ENCODE data around the gene CDC40.
"Not testable (repeated sequence)": the region's sequence is repeated elsewhere in the genome, so short reads cannot be mapped to it uniquely, and the experiment has no call there.

DNA sequence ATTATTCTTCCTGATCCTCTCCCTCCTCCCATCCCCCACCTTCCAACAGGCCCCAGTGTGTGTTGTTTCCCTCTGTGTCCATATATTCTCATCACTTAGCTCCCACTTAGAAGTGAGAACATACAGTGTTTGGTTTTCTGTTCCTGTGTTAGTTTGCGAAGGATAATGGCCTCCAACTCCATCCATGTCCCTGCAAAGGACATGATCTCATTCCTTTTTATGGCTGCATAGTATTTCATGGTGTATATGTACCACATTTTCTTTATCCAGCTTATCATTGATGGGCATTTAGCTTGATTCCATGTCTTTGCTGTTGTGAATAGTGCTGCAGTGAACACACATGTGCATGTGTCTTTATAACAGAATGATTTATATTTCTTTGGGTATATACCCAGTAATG lies 55.8 kb downstream of the CDC40 start:
- TF ChIP-seq, protein P1, sequence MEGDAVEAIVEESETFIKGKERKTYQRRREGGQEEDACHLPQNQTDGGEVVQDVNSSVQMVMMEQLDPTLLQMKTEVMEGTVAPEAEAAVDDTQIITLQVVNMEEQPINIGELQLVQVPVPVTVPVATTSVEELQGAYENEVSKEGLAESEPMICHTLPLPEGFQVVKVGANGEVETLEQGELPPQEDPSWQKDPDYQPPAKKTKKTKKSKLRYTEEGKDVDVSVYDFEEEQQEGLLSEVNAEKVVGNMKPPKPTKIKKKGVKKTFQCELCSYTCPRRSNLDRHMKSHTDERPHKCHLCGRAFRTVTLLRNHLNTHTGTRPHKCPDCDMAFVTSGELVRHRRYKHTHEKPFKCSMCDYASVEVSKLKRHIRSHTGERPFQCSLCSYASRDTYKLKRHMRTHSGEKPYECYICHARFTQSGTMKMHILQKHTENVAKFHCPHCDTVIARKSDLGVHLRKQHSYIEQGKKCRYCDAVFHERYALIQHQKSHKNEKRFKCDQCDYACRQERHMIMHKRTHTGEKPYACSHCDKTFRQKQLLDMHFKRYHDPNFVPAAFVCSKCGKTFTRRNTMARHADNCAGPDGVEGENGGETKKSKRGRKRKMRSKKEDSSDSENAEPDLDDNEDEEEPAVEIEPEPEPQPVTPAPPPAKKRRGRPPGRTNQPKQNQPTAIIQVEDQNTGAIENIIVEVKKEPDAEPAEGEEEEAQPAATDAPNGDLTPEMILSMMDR (conservative IDR thresholded peaks at IDR 0.05), result not testable (repeated sequence)
- TF ChIP-seq ZFX (IDR thresholded peaks at IDR 0.05), result not testable (repeated sequence)

Data from C4-2B (cell line).